Measurements from ENCODE around the gene EFCAB9.

EFCAB9 gene

DNA sequence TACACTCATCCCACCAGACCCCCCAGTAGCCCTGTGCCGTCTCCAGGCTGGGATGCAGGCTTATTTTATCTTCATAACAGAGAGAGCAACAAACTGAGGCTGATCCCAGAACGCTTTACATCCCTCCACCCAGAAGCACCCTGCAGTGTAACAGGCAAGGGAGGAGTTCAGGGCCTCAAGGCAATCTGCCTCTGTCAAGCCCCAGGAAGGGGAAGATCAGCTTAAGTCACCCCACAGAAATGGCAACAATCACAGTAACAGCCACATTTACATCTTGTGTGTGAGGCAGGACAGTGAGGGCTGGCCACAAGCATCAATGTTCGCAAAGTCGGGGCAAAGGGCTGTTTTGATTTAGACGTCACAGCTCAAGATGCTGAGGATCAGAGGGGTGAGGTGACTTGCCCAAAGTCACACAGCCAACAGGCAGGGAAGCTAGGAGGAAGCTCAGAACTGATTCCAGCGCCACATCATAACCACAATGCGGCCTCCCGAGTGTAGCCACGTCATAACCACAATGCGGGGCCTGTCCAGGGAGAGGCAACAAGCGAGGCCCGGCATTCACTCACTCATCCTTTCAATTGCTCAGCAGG is 20.3 kb upstream of the EFCAB9 start:
- Histone ChIP-seq H3F3A (ENCODE audit: insufficient read depth, low read length) (0 out of 2 replicates have a peak, but pooled peaks cover 6% of the 10 kb centered on the region), H3K4me1 (ENCODE audit: insufficient read depth, low read length, severe bottlenecking) (peaks cover 43% of the 10 kb centered on the region), H3K9ac (ENCODE audit: low read length) (no peak overlapping the region; the same call in 1 of the 2 replicates), H2AFZ (ENCODE audit: low read length) (no peak overlapping the region), H3K36me3 (ENCODE audit: insufficient read depth, low read length) (no peaks in the 10 kb centered on the region), H3K9me3 (ENCODE audit: low read length) (no peaks in the 10 kb centered on the region), H3K27me3 (ENCODE audit: insufficient read depth, low read length) (no peaks in the 10 kb centered on the region), H3K27ac (ENCODE audit: low read depth, low read length, poor library complexity, severe bottlenecking) (peak overlapping the region; percentile 94), H3K79me2 (ENCODE audit: insufficient read depth, low read length) (peaks cover 9% of the 10 kb centered on the region; the same call in 1 of the 2 replicates), H4K20me1 (ENCODE audit: insufficient read depth, low read length) (no peaks in the 10 kb centered on the region), H3K4me3 (ENCODE audit: low read depth, low read length, poor library complexity, severe bottlenecking) (peak overlapping the region; percentile 57), H3K9me2 (ENCODE audit: low read depth, low read length) (no peaks in the 10 kb centered on the region), H3K4me2 (ENCODE audit: low read length) (peak overlapping the region; percentile 4; the same call in 1 of the 2 replicates)
- TF ChIP-seq EZH2 (IDR thresholded peaks at IDR 0.05; ENCODE audit: borderline replicate concordance, low read length), result no peak
- TF ChIP-seq, protein P1, sequence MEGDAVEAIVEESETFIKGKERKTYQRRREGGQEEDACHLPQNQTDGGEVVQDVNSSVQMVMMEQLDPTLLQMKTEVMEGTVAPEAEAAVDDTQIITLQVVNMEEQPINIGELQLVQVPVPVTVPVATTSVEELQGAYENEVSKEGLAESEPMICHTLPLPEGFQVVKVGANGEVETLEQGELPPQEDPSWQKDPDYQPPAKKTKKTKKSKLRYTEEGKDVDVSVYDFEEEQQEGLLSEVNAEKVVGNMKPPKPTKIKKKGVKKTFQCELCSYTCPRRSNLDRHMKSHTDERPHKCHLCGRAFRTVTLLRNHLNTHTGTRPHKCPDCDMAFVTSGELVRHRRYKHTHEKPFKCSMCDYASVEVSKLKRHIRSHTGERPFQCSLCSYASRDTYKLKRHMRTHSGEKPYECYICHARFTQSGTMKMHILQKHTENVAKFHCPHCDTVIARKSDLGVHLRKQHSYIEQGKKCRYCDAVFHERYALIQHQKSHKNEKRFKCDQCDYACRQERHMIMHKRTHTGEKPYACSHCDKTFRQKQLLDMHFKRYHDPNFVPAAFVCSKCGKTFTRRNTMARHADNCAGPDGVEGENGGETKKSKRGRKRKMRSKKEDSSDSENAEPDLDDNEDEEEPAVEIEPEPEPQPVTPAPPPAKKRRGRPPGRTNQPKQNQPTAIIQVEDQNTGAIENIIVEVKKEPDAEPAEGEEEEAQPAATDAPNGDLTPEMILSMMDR (IDR thresholded peaks at IDR 0.05; ENCODE audit: low read length), result no peak

DNA sequence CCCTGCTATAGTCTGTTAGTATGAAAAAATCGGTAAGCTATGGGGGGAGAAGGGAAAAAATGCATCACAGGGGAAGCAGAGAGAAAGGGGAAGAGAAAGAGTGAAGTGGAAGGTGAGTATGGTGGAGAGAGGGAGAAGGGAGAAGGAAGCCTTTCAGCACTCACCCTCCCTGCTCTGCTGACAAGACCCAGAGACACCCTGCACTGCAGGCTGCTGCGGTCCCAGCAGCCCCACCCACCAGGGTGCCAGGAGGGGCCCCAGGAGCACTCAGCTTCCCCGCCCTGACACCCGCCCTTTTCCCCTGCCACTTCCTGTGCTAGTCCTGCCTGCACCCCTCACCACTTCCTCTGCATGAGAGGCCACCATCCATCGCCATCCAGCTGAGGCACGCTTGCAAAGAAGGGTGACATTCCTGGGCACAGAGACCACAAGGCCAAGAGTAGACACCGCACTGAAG is 18.7 kb upstream of the EFCAB9 start:
- Histone ChIP-seq H3K9me3 (ENCODE audit: low read length) (no peaks in the 10 kb centered on the region), H3K27me3 (ENCODE audit: insufficient read depth, low read length) (no peaks in the 10 kb centered on the region), H3K9ac (ENCODE audit: low read length) (peak overlapping the region; percentile 79), H3K4me2 (ENCODE audit: low read length) (peak overlapping the region; percentile 96), H4K20me1 (ENCODE audit: insufficient read depth, low read length) (no peaks in the 10 kb centered on the region), H3K79me2 (ENCODE audit: insufficient read depth, low read length) (peaks cover 13% of the 10 kb centered on the region), H3K36me3 (ENCODE audit: insufficient read depth, low read length) (no peaks in the 10 kb centered on the region), H3K4me1 (ENCODE audit: insufficient read depth, low read length, severe bottlenecking) (peaks cover 58% of the 10 kb centered on the region), H3K9me2 (ENCODE audit: low read depth, low read length) (no peaks in the 10 kb centered on the region), H3F3A (ENCODE audit: insufficient read depth, low read length) (0 out of 2 replicates have a peak, but pooled peaks cover 6% of the 10 kb centered on the region), H3K27ac (ENCODE audit: low read depth, low read length, poor library complexity, severe bottlenecking) (peak overlapping the region; percentile 94), H3K4me3 (ENCODE audit: low read depth, low read length, poor library complexity, severe bottlenecking) (peak overlapping the region; percentile 57), H2AFZ (ENCODE audit: low read length) (no peak overlapping the region)
- TF ChIP-seq, protein P1 (IDR thresholded peaks at IDR 0.05; ENCODE audit: low read length), result no peak
- no peak for TF ChIP-seq EZH2 (IDR thresholded peaks at IDR 0.05; ENCODE audit: borderline replicate concordance, low read length)

DNA sequence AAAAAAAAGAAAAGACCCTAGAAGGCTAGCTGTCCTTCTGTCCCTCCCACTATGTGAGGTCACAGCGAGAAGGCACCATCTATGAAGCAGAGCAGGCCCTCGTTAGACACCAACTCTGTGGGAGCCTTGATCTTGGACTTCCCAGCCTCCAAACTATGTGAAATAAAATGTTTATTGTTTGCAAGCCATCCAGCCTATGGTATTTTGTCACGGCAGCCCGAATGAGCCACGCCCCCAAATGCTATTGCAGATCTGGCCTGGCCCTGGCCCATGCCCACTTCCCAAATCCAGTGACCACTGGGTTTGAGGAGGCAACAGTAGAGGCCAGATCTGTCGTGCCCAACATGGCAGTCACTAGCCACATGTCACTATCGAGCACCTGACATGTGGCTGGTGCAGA is 16.8 kb upstream of the EFCAB9 start:
- TF ChIP-seq, protein P1 (IDR thresholded peaks at IDR 0.05; ENCODE audit: low read length), result no peak
- no peak for TF ChIP-seq EZH2 (IDR thresholded peaks at IDR 0.05; ENCODE audit: borderline replicate concordance, low read length)
- no peaks in the 10 kb centered on the region for H3K9me3 ChIP-seq (ENCODE audit: low read length)
- no peak overlapping the region for H3K4me3 ChIP-seq (ENCODE audit: low read depth, low read length, poor library complexity, severe bottlenecking)
- peak overlapping the region; percentile 91 for H3K27ac ChIP-seq (ENCODE audit: low read depth, low read length, poor library complexity, severe bottlenecking)
- H2AFZ ChIP-seq (ENCODE audit: low read length), result no peak overlapping the region
- H3K4me1 ChIP-seq (ENCODE audit: insufficient read depth, low read length, severe bottlenecking), result peaks cover 58% of the 10 kb centered on the region
- no peak overlapping the region for H3K4me2 ChIP-seq (ENCODE audit: low read length)
- no peaks in the 10 kb centered on the region for H4K20me1 ChIP-seq (ENCODE audit: insufficient read depth, low read length)
- H3K9ac ChIP-seq (ENCODE audit: low read length), result no peak overlapping the region
- H3F3A ChIP-seq (ENCODE audit: insufficient read depth, low read length), result 0 out of 2 replicates have a peak, but pooled peaks cover 6% of the 10 kb centered on the region
- H3K79me2 ChIP-seq (ENCODE audit: insufficient read depth, low read length), result peaks cover 13% of the 10 kb centered on the region
- no peaks in the 10 kb centered on the region for H3K9me2 ChIP-seq (ENCODE audit: low read depth, low read length)
- H3K36me3 ChIP-seq (ENCODE audit: insufficient read depth, low read length), result 0 out of 2 replicates have a peak, but pooled peaks cover 6% of the 10 kb centered on the region
- no peaks in the 10 kb centered on the region for H3K27me3 ChIP-seq (ENCODE audit: insufficient read depth, low read length)

Data from OCI-LY1 (cell line).